Activated CD4-positive, alpha-beta T cell treated with anti-CD3 and anti-CD28 coated beads, Interleukin-2, amount 50 U/mL, for 1 hour (primary cell): ENCODE data around the gene LRFN5.
"Not testable (repeated sequence)": the region's sequence is repeated elsewhere in the genome, so short reads cannot be mapped to it uniquely, and the experiment has no call there.

Experiments used
- DNase-seq: peaks from one replicate; pipeline ENCODE4 v3.0.0-alpha.2; 2020

The LRFN5 gene

DNA sequence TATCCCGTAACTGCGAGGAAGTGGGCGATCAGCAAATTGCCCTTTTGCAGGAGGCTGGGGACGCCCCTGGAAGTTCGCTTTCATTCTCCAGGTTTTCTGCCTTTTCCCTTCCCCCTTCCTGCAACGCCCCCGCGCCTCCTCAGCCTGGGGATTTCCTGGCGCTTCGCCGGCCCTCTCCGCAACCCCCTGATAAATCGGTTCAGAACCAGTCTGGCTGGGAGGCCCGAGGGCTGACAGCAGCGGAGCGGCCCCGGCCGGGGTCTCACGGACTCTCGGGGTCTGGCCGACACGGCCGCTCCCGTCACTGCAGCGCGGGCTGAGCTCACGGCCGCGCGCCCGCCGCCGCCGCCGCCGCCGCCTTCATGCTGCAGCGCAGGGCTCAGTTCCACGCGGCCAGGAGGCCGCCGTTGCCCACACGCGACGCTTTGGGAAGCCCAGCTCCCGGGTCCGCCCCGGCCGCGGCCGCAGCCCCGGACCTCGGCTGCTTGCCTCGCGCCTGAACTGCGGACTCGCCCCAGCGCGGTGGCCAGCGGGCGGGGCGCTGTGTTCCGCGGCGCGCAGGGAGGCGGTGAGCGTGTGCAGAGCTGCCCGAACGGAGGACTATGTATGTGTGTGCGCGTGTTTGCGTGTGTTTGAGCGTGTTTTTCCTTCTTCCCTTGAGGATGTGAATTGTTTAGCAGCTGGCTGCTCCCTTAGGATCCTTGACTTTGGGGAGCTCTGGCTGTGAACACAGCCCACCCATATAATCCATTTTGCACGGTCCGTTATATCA lies at the start of gene LRFN5:
Gene LRFN5 (plus strand): TSS at position 345 of the 772 bp plus-strand sequence.
- no peak for DNase-seq

GRCh38 chr14:41558490-41558889 lies 48.2 kb upstream of the LRFN5 start:
- no peak for DNase-seq

GRCh38 chr14:41566864-41567263 lies 39.8 kb upstream of the LRFN5 start:
- not testable (repeated sequence) for DNase-seq

DNA sequence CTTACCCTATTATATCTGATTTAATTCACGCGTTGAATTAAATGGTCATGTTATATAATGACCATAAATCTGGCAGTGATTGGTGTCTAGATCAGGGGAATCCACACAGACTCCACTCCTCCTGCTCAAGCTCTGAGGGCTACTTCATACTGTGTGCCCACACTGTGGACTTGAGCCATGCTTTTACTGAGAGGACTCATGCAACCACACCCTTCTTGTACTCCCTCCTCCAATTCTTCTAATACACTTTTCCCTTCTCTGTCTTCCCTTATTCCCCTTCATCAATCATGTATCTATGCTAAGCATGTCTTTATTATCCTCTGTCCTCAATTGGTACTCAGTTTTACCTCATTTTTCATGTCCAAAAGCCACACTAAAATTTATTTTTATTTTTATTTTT lies 37.7 kb upstream of the LRFN5 start:
- DNase-seq = no peak

DNA sequence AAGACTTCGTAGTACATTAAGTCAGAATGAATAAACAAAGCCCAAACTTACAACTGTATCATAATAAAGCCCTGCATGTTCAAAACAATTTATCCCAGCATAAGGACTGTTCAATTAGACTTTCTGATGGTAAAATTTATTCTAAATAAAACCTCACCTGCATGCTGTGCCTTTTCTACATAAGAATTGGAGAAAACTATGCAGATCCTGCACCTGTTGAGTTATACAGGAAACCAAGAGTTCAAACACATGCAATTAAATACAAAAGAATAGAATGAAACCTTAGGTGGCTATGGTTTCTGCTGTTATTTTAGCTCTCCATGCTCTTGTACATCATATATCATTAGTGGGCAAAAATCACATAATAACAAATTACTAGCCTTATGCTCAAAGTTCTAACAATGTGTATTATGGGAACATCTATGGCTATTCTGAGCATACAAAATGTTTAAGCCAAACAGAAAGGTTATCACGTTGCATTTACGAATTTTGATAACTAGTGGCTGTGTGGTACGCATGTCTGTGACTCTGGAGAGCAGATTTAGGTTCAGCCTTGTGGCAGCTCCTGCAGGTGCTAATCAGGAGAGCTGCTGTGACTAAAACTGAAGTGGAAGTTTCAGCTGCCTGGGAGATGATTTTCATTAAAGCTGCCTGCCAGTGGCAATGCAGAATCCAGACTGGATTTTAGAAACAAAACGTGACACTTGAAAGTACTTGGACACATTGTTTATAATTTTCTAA lies 36.1 kb upstream of the LRFN5 start:
- DNase-seq = no peak

GRCh38 chr14:41586237-41586636 lies 20.4 kb upstream of the LRFN5 start:
- DNase-seq = no peak

DNA sequence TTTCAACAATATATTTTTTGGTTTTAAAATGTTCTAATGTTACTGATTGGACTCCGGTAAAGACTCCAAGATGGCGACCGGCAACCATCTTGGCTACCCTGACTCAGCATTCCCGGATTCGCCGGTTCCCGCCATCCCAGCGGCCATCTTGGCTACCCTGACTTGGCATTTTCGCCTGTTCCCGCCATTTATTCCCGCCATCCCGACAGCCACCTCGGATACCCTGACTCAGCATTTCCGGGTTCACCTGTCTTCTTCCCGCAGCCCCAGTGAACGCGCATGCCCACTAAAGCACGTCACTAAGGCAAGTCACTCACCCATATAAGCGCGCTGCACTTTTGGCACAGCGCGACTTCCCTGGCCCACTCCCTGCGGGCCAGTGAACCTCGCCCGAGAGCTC lies 9.0 kb upstream of the LRFN5 start:
- DNase-seq = no peak

- DNase-seq = not testable (repeated sequence)
Measured at GRCh38 chr14:41599805-41600385, 6.8 kb upstream of the LRFN5 start.

- no peak for DNase-seq
Measured at GRCh38 chr14:41604721-41605531, 1.8 kb upstream of the LRFN5 start.

- DNase-seq = no peak
Measured at GRCh38 chr14:41605550-41606281, 960 bp upstream of the LRFN5 start.

DNA sequence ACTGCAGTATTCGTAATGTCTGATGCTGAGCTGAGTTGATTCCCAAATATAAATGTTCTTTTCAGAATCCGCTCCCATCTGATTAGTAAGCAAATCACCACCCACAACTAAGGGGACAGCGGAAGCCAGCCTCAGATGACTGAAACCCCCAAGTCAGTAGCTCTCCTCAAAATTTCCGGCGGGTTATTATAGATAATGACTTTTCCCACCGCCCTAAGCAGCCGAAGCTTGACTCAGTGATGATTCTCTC lies 469 bp upstream of the LRFN5 start:
- DNase-seq = no peak

DNA sequence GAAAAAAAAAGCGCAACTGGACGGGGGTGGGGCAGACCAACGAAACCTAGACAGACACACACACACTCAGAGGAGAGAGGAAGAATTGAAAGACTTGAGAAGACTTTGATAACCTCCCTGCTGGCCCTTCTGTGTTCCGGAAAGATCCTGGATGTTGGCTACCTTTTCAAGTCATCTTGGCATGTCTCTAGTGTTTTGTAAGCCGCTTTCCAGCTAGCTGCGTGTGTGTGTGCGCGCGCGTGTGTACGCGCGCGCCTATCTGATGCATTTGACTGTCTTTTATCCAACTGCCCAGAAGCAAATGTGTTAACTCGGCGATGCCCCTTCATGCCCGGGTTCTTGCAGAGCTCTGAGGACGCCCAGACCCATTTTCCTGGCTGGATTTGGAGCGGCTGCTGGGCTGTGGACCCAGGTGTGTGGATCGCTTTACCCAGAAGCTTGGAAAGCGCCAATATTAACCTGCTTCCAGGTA lies 664 bp downstream of the LRFN5 start:
- DNase-seq = no peak

GRCh38 chr14:41607966-41608663 lies 1.4 kb downstream of the LRFN5 start:
- no peak for DNase-seq

- no peak for DNase-seq
Measured at GRCh38 chr14:41608681-41609390, 2.2 kb downstream of the LRFN5 start.

GRCh38 chr14:41609704-41610183 lies 3.1 kb downstream of the LRFN5 start:
- no peak for DNase-seq

DNA sequence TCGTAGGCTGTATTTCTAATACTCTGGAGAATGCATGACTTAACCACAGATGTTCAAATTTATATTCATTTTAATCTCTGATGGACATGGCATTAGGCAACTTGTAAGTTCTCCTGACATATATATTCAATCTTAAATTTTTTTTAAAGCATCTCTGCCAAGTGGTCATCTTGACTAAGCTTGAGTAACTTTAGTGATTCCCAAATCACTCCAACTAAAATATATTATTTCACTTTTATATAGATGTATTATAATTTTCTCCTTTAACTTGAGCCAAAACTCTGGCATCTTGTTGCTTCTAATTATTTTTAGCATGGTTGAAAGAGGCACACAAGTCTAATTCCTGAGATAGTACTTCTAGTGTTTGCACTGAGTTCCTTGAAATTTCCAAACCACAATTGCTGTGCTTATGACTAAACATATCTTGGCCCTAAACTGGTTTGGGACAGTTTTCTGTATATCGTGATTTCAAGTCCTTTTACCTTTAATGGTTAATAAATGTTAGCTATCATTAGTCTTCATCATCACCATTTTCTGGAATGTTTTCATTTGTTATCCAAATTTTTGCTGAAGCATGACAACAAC lies 8.4 kb downstream of the LRFN5 start:
- DNase-seq = no peak

DNA sequence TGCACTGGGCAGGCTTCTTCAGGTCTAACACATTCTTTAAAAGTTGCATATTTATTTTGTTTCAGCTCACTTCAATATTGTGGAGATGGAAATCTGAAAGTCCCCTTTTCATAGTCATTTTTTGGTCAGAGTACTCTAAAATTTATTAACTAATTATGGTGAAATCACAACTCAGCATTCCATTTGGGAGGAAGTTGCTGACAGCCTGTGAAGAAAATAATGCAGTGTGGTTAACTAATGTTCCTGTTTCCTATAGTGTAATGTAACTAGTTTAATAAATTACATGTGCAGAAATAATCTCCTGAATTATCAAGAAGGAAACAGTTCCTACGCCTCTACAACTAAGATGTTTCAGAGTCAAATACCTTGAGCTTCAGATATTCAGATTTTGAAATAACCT lies 17.1 kb downstream of the LRFN5 start:
- no peak for DNase-seq

- DNase-seq = no peak
Measured at GRCh38 chr14:41629876-41630275, 23.2 kb downstream of the LRFN5 start.

GRCh38 chr14:41634286-41634685 lies 27.6 kb downstream of the LRFN5 start:
- DNase-seq = no peak

GRCh38 chr14:41636492-41637392 lies 30.1 kb downstream of the LRFN5 start:
- DNase-seq = no peak
